Suprapubic skin (tissue), 4 donors: Measurements from ENCODE around the gene HBE1.

Source experiments
- CTCF ChIP-seq, 2 donors: fragments of 200-600 bp in 1 of 2; fragments of 450-650 bp in 1 of 2; sonication (generic) in 1 of 2; IDR thresholded peaks; one replicate each; pipeline ENCODE4 v1.5.1; 2016 to 2019; ENCODE audit warnings: antibody characterized with exemption in 2 of 2, mild to moderate bottlenecking in 1 of 2, moderate library complexity in 1 of 2
- POLR2A ChIP-seq, 2 donors: fragments of 450-650 bp; IDR thresholded peaks; one replicate each; pipeline ENCODE4 v1.6.1; 2017; ENCODE audit warnings: antibody characterized with exemption in 2 of 2, mild to moderate bottlenecking in 2 of 2, moderate library complexity in 2 of 2
- POLR2AphosphoS5 ChIP-seq, 3 donors: sonication (generic); formaldehyde crosslinking; IDR thresholded peaks; one replicate each; pipeline ENCODE4 v1.6.1; 2017; ENCODE audit warnings: antibody characterized with exemption in 3 of 3

- TF ChIP-seq POLR2A (IDR thresholded peaks at IDR 0.05) (no peak), CTCF (IDR thresholded peaks at IDR 0.05) (no peak), POLR2AphosphoS5 (IDR thresholded peaks at IDR 0.05) (no peak)
Observed at GRCh38 chr11:5251746-5252145, 18.0 kb downstream of the HBE1 start.
